Gastrocnemius medialis (tissue), 4 donors: ENCODE measurements around the gene PRDM10.
"Not testable (repeated sequence)": the region's sequence is repeated elsewhere in the genome, so short reads cannot be mapped to it uniquely, and the experiment has no call there.

ENCODE experiments used
- CTCF ChIP-seq, 5 experiments: fragments of 450-650 bp in 3 of 5; fragments of 200-600 bp in 2 of 5; sonication (generic) in 2 of 5; IDR thresholded peaks in 4 of 5; conservative IDR thresholded peaks in 1 of 5; 1 replicate in 4 of 5; 2 replicates in 1 of 5; pipeline ENCODE4 v1.5.1; 2016 to 2019; ENCODE audit warnings: antibody characterized with exemption in 5 of 5, mild to moderate bottlenecking in 3 of 5, moderate library complexity in 3 of 5
- POLR2A ChIP-seq, 2 donors: fragments of 450-650 bp; IDR thresholded peaks; one replicate each; pipeline ENCODE4 v1.6.1; 2017; ENCODE audit warnings: antibody characterized with exemption in 2 of 2, mild to moderate bottlenecking in 2 of 2, moderate library complexity in 2 of 2

DNA sequence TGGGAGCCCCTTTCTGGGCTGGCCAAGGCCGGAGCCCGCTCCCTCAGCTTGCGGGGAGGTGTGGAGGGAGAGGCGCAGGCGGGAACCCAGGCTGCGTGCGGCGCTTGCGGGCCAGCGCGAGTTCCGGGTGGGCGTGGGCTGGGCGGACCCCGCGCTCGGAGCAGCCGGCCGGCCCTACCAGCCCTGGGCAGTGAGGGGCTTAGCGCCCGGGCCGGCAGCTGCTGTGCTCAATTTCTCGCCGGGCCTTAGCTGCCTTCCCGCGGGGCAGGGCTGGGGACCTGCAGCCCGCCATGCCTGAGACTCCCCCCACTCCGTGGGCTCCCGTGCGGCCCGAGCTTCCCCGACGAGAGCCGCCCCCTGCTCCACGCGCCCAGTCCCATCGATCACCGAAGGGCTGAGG is 19.0 kb upstream of the PRDM10 start:
- TF ChIP-seq POLR2A (IDR thresholded peaks at IDR 0.05); CTCF (IDR thresholded peaks at IDR 0.05 in 4 of 5, conservative IDR thresholded peaks at IDR 0.05 in 1 of 5): not testable (repeated sequence)
